GM19372 (cell line): ENCODE measurements around the gene STX19.
A peak's percentile ranks its signal among the peaks of the same experiment; 100 is the strongest.
"Not testable (repeated sequence)": the region's sequence is repeated elsewhere in the genome, so short reads cannot be mapped to it uniquely, and the experiment has no call there.

ENCODE experiments used
- ATAC-seq: cut with Tn5 transposase; IDR thresholded peaks from one replicate; pipeline ENCODE4 v1.9.1; 2021; ENCODE audit warnings: mild to moderate bottlenecking, low read depth, moderate library complexity; ENCODE audit not compliant: unreplicated experiment

STX19 gene

DNA sequence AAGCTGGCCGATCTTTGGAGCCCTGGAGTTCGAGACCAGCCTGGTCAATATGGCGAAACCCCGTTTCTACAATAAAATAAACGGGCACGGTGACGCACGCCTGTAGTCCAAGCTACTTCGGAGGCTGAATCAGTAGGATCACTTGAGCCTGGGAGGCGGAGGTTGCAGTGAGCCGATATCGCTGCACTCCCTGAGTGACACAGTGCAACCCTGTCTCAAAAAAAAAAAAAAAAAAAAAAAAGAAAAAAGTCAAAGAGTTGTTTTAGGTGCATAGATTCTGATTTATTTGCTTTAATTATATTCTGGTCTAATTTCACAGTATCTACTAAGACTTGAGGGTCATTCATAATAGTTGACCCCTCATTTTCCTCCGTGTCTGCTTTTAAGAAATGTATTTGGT lies 46.7 kb downstream of the STX19 start:
- no peak for ATAC-seq

DNA sequence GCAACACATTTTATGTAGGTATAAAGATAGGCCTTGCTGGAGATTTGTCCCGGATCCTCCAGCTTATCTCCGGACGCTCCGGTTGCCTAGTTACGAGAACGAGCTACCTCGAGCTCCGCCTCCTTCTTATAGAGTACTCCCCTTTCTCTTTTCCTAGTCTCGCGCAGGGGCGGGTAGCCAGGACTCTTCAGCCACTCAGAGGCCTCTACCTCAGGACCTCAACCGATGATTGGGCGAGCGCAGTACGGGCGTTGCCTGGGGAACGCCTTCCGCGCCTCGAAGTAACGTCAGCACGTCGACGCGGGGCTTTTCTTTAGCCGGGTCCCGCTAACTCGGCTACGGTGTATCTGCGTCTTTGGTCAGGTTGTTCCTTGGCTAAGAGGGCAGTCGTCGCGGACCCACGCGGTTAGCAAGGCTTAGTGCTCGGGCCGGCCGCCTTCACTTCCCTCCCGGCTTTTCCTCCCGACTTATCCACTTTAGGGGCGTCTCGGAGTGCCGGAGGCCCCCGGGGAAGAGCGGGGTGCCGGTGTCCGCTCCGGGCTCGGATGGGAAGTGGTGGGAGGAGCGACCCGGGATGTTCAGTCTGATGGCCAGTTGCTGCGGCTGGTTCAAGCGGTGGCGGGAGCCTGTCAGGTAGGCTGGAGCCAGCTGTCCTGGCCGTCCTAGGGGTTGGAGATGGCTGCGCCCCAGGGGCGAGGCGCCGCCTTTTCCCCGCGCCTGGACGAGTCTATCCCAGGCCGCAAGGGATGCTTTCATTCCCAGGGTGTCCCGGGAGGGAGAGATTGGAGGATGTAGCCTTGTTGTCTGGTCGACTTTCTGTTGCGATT lies 48.3 kb downstream of the STX19 start, which contains the start of gene ARL13B:
TSS of gene ARL13B (plus strand) at position 306 of the 827 bp plus-strand sequence. CDS start at position 575, 269 bp downstream.
- peak; percentile 100 for ATAC-seq

DNA sequence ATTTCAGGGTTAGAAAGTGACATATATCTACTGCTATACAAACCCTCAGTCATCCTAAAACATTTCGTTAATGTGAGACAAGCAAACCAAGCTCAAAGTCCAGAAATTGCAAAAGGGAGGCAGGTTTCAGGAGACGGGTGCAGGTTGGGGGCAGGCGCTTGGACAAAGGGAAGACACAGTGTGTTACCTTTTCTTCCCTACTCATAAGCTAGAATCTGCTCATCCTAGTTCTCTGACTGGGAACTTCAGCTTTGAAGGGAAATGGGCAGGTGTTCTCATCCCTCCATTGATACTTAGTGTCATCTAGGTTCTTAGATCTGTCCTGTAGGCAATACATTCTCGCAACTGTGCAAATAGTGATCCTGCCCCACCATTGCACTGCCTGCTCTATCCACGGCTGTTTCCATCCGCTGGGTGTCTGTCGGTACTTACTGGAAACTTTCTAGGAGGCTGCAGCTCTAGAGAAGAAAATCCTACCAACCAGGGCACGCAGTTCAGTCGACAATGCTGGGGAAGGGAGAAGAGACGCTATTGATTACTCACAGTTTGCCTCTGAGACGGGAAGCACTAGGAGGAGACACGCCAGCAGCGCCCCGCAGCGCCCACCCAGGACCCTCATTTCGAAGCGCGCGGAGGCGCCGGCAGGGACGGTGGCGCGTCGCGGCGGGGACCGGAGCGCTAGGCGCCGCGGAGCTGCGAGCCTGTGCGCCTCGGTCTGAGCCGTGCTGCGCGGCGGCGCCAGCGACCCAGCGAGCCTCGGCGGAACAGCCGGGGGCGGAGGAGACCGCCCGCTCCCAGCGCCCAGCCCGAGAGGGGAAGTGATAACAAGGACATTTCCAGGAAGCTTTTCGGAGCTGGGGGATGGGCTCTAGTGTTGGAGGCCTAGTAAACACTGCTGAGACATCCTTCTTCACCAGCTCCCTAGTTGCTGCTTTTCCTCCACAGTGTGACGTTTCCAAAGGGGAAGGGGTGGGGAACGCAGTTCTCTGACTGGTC lies 55.0 kb downstream of the STX19 start, which contains the start of gene PROS1:
TSS of gene PROS1 (minus strand) at position 766 of the 996 bp plus-strand sequence. CDS start at position 619, 147 bp downstream.
- peak; percentile 91 for ATAC-seq

DNA sequence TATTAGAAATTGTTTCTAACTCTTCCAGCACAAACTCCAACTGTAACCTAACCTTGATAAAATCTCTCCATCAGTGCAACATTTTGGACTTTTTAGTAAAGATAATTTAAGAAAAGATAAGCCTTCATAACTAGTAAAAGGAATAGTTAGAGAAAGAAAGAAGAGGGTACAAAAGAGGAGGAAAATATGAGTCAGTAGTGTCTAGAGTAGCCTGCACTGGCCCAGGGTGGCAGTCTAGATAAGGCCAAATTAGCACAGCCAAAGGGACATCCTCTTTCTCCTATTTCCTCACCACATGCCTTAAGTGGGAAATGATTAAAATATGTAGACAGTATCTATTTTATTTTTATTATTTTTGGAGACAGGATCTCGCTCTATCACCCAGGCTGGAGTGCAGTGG lies 58.4 kb downstream of the STX19 start:
- ATAC-seq = no peak

DNA sequence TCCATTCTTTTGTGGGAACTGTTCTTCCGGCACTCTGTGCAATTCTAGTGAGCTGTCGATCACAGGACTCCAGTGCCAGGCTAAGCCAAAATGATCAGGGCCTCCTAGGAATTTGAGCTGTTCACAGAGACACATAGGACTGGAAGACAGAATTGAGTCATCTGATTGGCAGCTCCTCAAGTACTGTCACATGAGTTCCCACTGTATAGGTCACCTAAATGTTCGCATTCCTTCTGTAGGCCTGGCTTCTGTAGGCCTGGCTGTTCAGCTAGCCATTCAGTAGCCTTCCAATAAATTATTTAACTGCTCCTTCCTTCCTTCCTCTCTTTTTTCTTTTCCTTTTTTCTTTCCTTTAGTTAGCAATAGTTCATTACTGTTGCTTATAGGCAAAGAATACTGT lies 59.0 kb downstream of the STX19 start:
- ATAC-seq = no peak

DNA sequence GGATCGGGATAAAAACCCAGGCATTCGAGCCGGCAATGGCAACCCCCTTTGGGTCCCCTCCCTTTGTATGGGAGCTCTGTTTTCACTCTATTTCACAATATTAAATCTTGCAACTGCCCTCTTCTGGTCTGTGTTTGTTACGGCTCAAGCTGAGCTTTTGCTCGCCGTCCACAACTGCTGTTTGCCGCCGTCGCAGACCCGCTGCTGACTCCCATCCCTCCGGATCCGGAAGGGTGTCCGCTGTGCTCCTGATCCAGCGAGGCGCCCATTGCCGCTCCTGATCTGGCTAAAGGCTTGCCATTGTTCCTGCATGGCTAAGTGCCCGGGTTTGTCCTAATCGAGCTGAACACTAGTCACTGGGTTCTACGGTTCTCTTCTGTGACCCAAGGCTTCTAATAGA lies 63.3 kb downstream of the STX19 start:
- not testable (repeated sequence) for ATAC-seq
